Glomerular visceral epithelial cell (primary cell): ENCODE measurements around the gene TBC1D14.
A peak's percentile ranks its signal among the peaks of the same experiment; 100 is the strongest.

Source experiments
- DNase-seq: peaks from one replicate; pipeline ENCODE4 v3.0.0-alpha.2; 2016; ENCODE audit errors: extremely low spot score

Gene TBC1D14

GRCh38 chr4:6999172-7000086 is 89.8 kb downstream of the TBC1D14 start:
- no peak for DNase-seq

GRCh38 chr4:7000421-7001176 is 91.0 kb downstream of the TBC1D14 start:
- no peak for DNase-seq

GRCh38 chr4:7001271-7001670 is 91.6 kb downstream of the TBC1D14 start:
- no peak for DNase-seq

GRCh38 chr4:7002336-7002735 is 92.7 kb downstream of the TBC1D14 start:
- DNase-seq = no peak

GRCh38 chr4:7003176-7003878 is 93.7 kb downstream of the TBC1D14 start:
- DNase-seq = no peak

- DNase-seq = no peak
Observed at GRCh38 chr4:7003879-7004240, 94.2 kb downstream of the TBC1D14 start.

- DNase-seq = peak; percentile 53
Observed at GRCh38 chr4:7004331-7004730, 94.7 kb downstream of the TBC1D14 start.

GRCh38 chr4:7005571-7005970 is 95.9 kb downstream of the TBC1D14 start:
- DNase-seq = no peak

GRCh38 chr4:7006411-7006810 is 96.8 kb downstream of the TBC1D14 start:
- DNase-seq = no peak

- DNase-seq = no peak
Observed at GRCh38 chr4:7007142-7007907, 97.7 kb downstream of the TBC1D14 start.

GRCh38 chr4:7007944-7008343 is 98.3 kb downstream of the TBC1D14 start:
- DNase-seq = no peak

GRCh38 chr4:7009564-7009963 is 99.9 kb downstream of the TBC1D14 start:
- no peak for DNase-seq

- no peak for DNase-seq
Observed at GRCh38 chr4:7013175-7013574, 103.5 kb downstream of the TBC1D14 start.

- no peak for DNase-seq
Observed at GRCh38 chr4:7014815-7015214, 105.2 kb downstream of the TBC1D14 start.

GRCh38 chr4:7015383-7016035 is 105.9 kb downstream of the TBC1D14 start:
- no peak for DNase-seq

- DNase-seq = no peak
Observed at GRCh38 chr4:7016086-7016485, 106.5 kb downstream of the TBC1D14 start.

- no peak for DNase-seq
Observed at GRCh38 chr4:7016512-7016911, 106.9 kb downstream of the TBC1D14 start.

- no peak for DNase-seq
Observed at GRCh38 chr4:7017446-7018048, 107.9 kb downstream of the TBC1D14 start.

GRCh38 chr4:7018281-7018680 is 108.7 kb downstream of the TBC1D14 start:
- no peak for DNase-seq

GRCh38 chr4:7019367-7019766 is 109.7 kb downstream of the TBC1D14 start:
- no peak for DNase-seq

GRCh38 chr4:7020290-7020689 is 110.7 kb downstream of the TBC1D14 start:
- no peak for DNase-seq
